ENCODE measurements around the gene CPXM2.

The CPXM2 gene

DNA sequence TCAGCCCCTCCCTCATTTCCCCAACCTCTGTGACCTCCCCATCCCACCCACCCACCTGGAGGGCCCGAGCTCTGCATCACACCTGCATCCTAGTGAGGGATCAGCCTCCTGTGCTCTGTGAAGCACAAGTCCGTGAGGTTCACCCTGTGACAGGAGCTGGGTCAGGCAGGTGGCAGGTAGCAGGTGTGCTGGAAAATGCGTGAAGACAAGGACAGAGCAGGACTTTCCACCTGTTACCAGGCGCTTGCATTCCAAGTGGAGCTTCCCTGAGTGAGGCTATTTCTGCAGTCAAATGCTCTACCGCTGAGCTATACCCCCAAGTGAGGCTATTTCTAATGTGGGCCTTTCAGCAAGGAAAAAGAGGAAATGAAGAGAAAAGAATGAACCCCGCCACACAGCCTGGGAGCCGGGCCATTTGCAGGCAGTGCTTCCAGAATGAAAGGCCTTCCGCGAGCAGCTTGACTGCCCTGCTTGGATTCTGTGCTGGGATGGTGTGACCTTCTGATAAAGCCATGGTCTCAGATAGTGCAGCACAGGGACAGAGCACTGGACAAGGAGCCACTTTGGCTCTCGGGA is 13.3 kb upstream of the CPXM2 start:
- DNase-seq (ENCODE audit: low spot score): no peak

DNA sequence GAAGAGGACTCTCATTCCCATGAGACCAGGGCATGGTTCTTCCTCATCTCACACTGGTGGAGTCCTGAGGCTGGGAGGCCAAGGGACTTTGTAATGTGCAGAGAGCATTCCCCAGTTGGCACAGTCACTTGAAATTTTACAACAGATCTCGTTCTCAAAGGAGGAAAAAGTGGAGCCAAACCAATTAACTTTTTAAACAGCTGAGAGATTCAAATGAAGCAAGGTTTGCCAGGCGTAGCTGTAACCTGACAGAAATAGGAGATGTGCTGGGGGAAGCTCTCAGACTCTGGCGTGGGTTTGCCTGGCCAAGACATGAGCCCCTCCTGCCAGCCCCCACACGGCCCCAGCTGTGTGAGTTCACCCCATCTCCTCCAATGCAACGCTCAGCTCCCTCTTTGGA is 12.0 kb upstream of the CPXM2 start:
- DNase-seq (ENCODE audit: low spot score): no peak

DNA sequence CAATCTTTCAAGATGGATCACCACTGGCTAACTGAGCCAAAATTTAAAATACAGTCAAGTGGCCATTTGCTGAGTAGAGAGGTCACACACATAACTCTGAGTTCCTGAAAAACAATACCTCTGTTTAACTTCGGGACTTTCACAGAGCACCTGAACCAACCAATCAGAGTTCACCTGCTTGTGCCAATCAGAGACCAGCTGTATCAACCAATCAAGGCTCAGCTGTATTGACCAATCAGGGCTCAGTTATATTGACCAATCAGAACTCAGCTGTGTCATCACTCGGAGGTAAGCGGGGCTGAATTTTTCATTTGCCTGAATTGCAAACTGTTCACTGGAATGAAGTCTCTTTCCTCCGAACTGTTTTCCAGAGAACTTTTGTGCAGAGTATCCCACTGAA is 10.0 kb upstream of the CPXM2 start:
- no peak for DNase-seq (ENCODE audit: low spot score)

DNA sequence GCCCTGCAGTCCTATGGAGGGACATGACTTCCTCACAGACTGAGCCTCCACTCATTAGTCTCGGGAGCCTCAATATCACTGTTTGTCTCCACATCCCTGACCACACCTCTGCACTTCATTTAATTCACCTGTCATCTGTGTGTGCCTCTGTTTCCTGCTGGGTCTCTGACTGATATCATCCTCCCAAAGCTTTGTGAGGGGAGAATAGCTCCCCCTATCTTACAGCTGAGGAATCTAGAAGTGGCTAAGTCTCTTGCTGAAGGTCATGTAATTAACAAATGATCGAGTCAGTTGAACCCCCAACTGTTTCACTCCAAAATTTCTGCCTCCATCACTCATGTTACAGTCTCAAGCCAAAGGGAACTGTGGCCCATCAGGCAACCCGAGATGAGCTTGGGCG is 5.5 kb upstream of the CPXM2 start:
- no peak for DNase-seq (ENCODE audit: low spot score)

DNA sequence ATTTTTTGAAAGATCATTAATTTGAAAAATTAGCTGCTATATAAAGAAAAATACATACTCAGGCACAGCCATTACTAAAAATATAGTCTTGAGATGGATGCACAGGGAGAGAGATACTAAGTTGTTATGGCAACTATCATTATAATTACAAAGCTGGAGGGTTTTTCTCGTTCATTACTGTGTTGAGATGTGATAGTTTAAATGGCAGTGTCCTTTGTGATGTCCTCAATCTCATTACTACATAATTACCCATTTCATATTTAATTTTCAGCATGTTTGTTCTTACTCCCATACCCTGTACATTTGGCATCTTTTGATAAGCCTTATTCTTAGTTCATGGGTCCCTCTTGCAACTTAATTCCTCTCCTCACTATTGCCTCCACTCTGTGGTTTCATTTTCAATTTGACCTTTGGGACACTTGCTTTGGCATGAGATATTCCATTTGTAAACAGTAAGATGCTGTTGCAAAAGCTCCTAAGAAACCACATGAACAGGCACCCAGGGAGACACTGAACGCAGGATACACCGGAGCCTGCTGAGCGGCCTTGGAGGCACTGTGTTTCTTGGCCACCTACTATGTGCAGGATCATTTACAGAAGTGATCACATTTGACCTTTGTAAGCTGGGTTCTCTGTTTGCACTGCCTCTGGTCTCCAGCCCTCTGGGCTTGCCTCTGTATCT is 4.8 kb upstream of the CPXM2 start:
- DNase-seq (ENCODE audit: low spot score): no peak

DNA sequence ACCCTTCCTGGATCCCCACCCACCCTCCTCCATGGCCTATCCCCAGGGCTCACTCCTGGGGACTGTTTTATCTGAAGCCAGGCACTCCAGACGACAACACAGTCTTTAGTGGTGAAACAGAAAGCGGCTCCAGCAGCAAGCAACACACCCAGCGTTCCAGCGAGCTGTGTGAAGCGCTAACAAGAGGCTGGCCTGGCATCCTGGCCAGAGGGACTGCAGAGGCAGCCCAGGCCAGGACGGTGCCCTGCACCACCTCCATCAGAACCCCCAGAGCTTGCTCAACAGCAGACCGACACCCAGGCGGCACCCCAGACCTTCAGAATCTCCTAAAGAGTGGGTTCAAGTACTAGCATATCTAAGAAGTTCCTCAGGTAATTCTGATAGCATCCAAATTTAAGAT is 2.0 kb upstream of the CPXM2 start:
- no peak for DNase-seq (ENCODE audit: low spot score)

DNA sequence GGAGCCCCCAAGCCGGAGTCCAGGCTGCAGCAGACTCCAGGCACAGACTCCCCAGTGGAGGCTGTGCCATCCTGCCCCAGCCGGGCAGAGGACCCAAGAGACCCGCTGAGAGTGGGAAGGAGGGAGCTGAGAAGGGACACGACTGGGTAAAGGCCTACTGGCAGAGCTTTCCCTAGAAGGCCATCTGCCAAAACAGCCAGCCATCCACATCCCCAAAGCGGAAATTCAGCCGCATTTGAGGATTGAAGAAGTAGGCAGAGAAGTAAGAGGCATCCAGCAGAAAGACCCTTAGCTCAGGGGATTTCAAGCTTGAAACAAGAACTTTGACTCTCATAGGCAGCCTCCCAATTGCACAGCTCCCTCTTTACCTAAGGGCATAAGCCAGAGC is 857 bp downstream of the CPXM2 start:
- DNase-seq (ENCODE audit: low spot score): no peak

DNA sequence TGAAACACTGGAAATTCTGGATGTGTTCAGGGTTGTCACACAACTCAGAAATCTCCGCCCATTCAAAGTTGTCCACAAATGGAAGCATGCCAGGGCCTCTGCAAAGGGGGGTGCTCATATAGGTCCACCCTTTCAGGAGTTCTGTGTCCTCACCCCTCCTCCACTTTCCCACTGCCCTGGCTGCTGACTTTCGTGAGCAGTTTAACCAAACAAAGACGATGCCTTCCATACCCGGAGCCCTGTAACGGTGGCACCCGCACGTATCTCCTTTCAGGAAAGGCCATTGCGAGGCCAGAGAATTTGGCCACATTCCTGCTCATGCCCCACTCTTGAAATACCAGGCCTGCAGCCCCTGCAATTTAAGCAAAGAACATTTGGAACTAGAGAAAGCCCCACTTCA is 1.4 kb downstream of the CPXM2 start:
- DNase-seq (ENCODE audit: low spot score): no peak

DNA sequence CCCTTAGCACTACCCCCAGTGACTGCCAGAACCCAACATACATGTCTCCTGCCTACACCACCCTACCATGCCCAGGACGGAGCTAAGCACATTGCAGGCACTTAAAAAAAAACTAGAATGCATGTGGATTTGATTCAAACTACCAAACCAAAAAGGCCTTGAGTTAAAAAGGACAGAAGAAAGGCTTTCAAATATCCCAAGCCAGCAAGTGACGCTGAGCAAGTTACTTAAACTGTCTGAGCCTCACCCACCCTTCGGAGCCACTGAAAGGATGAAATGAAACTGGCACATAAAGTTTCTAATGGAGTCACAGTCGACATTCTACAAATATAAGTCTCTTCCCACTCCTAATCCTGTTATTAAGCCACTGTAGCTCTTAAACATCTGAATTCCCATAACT is 1.8 kb downstream of the CPXM2 start:
- no peak for DNase-seq (ENCODE audit: low spot score)

DNA sequence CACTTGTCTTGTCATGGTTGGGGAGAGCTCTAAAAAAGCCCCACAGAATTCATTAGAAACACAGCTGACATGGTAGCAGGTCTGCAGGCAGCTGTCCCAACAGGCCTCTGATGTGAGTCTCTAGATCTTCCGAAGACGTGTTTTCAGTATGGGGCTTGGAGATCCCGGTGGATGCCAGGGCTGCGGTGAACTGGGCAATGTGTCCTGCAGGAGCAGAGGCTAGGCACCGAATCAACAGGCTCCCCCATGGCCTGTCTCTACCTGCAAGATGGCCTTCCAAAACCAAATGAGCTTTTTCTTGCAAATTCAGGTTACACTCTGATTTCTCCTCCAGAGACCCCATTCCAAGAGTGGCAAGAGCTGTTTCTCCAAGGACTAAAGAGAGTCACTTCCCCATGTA is 2.9 kb downstream of the CPXM2 start:
- no peak for DNase-seq (ENCODE audit: low spot score)

DNA sequence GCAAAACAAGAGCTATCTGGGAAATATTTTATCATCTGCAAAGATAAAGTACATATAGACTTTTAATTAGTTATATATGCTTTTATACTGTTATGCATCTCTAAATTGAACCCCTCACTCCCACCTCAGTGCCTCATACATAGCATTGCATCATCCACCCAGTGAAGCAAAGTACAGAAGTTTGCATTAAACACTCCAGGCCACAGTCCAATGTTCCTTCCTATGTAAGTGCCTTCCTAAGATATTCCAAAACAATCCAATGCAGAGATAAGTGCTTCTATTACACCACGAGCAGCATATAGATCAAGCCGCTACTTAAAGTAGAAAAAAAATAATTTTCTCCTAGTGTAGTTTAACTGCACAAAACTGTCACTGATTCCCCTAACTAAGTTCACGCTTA is 3.4 kb downstream of the CPXM2 start:
- DNase-seq (ENCODE audit: low spot score): no peak

DNA sequence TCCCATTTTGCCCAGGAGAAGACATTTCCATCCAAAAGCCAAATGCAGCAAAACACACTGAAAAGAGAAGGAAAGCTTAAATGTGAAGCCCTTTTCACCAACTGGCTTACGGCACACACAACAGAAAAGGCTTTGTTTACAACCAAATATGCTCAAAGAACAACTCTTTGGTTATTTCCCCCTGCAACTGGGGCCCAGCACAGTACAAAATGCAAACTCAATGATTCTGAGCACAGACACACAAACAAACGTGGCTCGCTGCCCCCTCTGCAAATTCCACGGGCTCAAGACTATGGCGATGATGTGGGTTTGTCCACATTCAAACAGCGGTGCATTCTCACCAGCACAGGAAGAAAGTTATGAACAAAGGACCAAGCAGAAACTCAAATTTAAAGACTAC is 5.3 kb downstream of the CPXM2 start:
- no peak for DNase-seq (ENCODE audit: low spot score)

DNA sequence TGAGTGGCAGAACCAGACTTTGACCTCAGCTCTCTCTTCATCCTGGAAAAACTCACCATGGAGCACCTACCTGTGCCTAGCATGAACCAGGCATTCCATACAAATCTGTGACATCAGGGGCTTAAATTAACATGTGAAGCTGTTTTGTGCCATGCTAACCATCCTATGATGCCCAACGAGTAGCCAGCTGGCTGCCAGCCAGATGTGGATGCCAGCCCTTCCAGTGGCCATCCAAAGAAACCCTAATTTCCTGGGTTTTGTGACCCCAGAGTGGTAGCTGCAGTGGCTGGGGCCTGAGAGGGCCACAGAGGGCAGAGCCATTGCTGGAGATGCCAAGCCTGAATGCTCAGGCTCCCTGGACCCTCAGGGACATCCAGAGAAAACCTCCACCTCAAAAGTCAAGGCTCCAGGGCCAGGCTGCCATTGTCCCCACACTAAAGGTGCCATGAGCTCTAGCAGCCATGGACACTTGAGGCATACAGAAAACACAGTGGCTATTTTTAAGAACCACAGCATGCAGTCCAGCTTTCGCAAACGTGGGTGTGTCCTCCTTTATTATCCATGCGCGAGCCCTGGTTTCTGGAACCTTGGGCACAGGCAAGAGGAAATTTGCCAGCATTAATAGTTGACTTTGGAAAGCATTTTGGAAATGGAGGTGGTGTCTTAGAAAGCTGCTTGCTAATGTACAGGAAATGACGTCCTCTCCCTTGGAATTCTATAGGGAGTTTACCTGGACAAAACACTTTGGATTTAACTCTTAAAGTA is 6.0 kb downstream of the CPXM2 start:
- no peak for DNase-seq (ENCODE audit: low spot score)

DNA sequence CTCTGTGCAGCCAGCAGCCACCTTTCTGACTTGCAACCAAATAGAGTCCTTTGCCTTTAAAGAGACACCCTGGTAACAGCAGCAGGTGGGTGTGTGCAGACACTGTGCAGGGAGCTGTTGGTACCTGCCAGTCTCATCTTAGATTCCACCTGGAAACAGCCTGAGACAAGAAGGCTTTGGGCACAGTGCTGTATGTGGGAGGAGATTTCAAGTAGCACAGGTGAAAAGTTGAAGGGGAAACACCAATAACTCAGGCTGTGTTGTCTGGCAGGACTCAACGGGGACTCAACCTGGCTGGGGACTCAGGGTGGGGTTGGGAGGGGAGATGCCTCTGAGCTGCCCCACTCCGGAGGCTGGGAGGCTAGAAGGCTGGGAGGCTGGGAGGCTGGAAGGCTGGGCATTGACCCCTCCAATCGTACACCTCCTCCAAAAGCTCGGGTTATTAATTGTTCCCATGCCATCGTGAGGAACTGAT is 6.7 kb downstream of the CPXM2 start:
- no peak for DNase-seq (ENCODE audit: low spot score)

DNA sequence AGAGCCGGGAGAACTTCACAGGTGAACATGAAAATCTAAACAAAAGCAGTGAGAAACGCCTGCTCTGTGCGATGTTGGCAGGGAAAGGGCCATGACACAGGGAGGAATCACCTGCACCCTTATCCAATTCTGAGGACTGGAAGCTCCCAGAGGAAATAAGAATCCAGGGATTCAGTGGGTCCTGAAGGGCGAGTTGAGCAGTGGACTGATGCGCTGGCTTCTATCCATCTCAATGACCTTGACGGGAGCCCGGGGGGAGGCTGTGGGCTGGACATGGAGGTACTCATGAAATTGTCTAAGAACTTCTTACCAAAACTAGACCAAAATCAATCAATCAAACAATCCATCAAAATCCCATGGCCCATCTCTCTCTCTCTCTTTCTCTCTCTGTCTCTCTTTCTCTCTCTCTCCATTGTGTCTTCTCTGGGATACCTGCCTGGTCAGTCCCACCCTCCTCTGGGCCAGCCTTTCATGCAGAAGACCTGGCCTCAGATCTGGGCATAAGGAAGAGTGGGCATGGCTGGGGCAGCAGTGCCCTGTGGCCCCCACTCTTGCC is 7.2 kb downstream of the CPXM2 start:
- no peak for DNase-seq (ENCODE audit: low spot score)

DNA sequence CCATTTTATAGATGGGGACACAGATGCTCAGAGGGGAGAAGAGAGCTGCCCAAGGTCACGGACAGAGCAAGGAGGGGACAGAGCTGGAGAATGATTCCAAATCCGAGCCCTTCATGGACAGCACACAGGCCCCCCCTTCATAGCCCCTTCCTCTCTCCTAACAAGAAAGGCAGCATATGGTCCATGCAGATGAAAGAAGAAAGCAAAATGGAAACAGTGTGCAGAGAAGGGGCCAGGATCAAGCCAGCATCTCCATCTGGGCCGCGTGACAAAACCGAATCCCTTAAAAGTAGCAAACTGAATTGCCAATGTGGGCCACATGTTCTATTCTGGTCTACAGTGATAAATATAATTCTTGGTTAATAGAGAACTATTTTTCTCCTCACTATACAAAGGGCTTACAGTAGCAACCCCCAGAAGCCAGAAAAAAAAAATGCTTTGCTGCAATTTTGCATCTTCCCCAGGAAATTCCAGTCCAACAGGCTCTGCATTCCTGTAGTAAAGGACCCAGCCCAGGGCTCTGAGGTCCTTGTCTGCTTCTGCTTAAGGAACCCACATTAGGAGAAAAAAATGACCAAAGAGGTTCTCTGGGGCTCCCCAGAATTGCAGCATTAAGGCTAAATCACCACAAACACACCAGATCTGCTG is 7.8 kb downstream of the CPXM2 start:
- DNase-seq (ENCODE audit: low spot score): no peak

DNA sequence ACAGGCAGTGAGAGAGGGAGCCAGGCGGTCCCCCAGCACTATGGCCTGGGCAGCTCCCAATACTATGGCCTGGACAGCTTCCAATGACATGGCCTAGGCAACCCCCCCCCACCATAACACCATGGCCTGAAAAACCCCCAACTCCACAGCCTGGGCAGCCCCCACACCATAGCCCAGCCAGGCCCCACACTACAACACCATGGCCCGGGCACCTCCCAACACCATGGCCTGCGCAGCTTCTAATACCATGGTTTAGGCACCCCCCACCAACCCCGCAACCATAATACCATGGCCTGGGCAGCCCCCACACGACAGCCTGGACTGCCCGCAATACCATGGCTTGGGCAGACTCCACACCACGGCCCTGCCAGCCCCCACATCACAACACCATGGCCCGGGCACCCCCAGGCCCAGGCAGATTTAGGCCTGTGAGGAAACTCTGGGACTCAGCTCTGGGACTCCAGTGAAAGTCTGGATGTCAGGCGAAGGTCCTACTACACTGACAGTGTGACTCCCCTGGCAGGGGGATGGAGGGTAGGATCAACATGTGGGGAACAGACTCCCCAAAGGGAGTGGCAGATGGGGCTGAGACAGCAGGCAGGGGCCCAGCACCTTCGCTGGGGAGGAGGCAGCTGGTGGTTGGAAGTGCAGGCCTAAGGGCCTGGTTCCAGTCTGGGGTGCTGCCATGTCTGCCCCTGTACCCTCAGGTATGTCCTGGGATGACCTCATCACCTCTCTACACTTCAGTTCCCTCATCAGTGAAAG is 8.7 kb downstream of the CPXM2 start:
- DNase-seq (ENCODE audit: low spot score): no peak

DNA sequence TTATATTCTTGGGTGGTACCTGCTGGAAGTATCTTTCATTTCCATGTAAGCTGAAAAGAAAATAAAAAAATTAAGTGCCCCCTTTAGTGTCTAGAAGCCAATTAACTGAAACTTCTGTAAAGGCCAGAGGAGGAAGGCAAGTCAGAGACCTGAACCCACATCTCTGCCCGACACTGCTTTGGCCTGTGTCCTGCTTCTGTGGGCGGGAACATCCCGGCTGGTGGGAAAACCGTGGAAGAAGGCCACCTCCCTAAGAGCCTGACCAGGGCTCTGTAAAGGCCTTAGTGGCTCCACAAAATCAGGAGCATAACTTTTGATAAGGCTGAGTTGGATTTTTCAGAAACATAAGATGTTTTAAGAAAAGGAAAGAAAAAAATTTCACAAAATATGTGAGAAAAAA is 9.4 kb downstream of the CPXM2 start:
- no peak for DNase-seq (ENCODE audit: low spot score)

DNA sequence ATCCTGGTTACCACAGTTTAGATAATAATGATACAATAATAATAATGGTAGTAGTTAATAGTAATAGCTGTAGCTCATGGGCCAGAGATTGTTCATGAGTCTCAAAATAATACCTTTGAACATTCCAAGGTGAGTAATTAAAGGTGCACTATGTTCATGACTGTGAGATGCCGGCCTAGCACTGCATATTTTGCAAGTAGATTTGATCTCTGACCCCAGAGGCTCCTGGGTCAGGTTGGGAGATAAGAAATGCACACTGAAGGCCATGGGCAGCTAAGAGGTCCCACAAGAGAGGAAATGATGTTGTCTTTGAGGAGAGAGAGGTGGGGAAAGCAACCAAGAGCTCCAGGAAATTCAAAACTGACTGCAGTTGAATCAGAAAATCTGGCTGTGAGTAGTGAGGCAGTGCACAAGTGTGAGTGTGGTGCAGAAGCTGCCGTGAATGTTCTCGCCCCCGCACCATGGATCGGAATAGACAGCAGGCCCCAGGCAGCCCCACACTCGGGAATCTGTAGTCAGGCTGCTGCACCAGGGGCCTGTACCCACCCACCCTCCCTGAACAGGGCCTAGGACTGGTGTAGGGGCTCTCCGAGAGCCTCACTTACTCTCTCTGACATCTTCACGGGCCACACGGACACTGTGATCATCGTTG is 11.9 kb downstream of the CPXM2 start:
- DNase-seq (ENCODE audit: low spot score): no peak

DNA sequence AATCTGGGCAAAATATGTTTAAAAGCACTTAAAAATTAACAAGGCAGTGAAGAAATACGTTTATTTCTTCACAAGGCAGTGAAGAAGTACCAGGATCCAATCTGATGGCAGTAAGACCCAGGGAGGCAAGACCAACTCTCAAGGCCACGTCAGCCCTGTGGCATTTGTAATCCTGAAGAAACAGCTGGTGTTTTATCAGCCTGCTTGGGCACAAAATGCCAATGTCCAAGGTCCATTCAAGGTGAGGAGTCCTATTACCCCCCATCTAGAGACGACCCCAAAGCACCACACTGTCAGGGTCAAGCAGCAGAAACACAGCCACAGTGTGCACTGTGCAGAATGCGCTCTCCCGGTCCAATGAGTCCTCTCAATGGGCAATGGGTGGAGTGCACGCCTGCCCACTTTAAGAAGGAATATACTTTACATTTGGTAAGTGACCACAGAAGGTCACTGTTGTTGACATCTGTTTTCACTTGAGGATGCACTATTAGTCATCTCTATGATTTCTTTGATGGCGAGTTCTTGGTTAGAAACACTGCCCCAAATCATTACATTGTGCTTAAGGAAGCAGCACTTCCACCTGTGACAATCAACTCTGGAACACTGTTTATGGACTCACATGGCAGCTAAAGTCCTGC is 12.8 kb downstream of the CPXM2 start:
- DNase-seq (ENCODE audit: low spot score): no peak

DNA sequence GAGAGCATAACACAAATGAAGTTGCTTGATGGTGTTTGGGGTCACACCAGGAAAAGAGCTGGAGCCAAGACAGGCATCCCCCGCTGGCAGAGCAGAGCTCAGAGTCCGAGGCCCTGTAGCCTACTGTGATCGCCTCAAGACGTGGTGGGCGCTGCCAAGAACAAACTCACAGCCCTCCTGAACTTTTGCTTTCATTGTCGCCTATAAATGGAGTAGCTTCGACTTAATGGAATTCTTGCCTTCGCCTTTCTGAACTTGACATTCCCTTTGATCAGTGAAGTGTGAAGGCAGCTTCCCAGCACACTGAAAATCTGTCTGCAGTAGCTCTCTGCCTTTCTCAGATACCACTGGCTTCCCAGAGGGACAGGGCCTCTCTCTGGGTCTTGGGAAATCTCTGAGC is 21.3 kb downstream of the CPXM2 start:
- no peak for DNase-seq (ENCODE audit: low spot score)
